Neuron (in vitro differentiated cells): ENCODE measurements around the gene ARHGEF2.

Experiments
- H2AFZ ChIP-seq: one replicate; pipeline ENCODE4 v1.6.1; 2013; ENCODE audit warnings: low read depth, mild to moderate bottlenecking, inconsistent platforms, low read length, moderate library complexity
- H3K27me3 ChIP-seq: one replicate; pipeline ENCODE4 v1.6.1; 2013; ENCODE audit warnings: low read length; ENCODE audit not compliant: insufficient read depth
- H3K36me3 ChIP-seq: one replicate; pipeline ENCODE4 v1.6.1; 2013; ENCODE audit warnings: low read length; ENCODE audit not compliant: insufficient read depth
- H3K4me1 ChIP-seq: one replicate; pipeline ENCODE4 v1.6.1; 2013; ENCODE audit warnings: low read length; ENCODE audit not compliant: insufficient read depth
- H3K4me3 ChIP-seq: 2 replicates; pipeline ENCODE4 v1.5.1; 2013; ENCODE audit warnings: mild to moderate bottlenecking, low read length, moderate library complexity
- H3K9me3 ChIP-seq: one replicate; pipeline ENCODE4 v1.6.1; 2013; ENCODE audit warnings: low read length

ARHGEF2 gene

DNA sequence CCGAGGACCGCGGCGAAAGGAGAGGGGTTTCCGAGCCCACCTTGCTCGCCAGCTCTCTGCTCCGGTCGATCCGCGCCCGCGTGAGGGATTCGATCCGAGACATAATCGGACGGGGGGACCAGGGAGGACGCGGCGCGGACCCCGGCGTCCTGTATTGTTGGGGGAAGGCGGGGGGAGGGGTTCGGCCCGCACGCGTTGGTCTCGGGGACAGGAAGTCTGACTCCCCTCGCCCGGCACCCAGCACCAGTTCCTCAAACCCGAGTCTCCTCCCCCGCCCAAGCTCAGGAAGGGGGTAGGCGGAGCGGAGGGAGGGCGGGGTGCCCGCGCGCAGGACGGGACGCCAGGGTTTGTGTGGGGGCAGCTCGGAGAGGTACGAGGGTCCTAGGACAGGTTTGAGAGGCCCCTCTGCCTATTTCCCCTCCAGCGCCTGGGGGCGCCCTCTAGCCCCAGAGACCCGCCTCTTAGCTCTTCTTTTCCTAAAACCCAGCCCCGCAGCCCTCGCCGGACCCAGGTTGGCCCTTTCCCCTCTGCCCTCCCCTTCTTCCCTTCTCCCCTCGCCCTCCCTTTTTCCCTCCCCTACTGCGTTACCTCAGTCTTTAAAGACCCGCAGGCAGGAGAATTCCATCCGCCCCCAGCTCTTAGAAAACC lies at the start of gene ARHGEF2:
ARHGEF2 (minus strand) TSS at position 223 of the 648 bp plus-strand sequence; CDS start at position 103, 120 bp downstream.
- Histone ChIP-seq H3K4me1 (peaks cover 41% of the 10 kb centered on the region), H2AFZ (peak within 1 kb of the TSS; percentile 71), H3K36me3 (no peaks in the 10 kb centered on the region), H3K4me3 (peak within 1 kb of the TSS; percentile 76), H3K27me3 (no peaks in the 10 kb centered on the region), H3K9me3 (no peaks in the 10 kb centered on the region)

DNA sequence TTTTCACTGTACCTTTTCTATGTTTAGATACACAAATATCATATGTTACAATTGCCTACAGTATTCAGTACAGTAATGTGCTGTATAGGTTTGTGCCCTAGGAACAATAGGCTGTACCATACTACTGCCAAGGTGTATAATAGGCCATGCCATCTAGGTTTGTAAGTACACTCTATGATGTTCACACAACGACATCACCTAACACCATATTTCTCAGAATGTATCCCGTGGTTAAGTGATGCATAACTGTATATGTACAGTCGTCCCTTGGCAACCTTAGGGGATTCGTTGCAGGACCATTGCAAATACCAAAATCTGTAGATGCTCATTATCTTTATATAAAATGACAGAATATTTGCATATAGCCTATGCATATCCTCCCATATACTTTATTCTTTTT lies 48.2 kb upstream of the ARHGEF2 start:
- Histone ChIP-seq H3K4me3 (no peak overlapping the region), H2AFZ (no peak overlapping the region), H3K9me3 (no peaks in the 10 kb centered on the region), H3K36me3 (no peaks in the 10 kb centered on the region), H3K4me1 (no peaks in the 10 kb centered on the region), H3K27me3 (no peaks in the 10 kb centered on the region)

DNA sequence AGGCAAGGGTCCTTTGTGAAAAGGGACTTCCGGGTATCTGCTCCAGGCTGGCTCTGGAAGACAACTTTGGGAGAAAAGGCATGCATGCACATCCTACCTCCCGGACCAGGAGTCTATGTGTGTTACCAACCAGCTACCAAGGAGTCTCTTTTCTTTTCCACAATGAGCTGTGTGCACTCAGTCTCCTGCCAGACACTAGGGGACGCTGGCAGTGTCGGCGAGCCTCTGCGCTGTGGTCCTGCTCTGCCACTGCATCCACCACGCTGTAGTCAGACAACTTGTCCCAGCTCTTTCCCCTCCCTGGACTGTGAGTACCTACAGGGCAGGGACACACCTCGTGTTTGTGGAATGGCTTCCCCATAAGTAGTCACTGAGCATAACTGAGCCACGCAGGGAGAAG lies 47.5 kb upstream of the ARHGEF2 start:
- H3K9me3 ChIP-seq, result no peaks in the 10 kb centered on the region
- H2AFZ ChIP-seq, result no peak overlapping the region
- H3K4me1 ChIP-seq, result peaks cover 4% of the 10 kb centered on the region
- H3K27me3 ChIP-seq, result no peaks in the 10 kb centered on the region
- no peak overlapping the region for H3K4me3 ChIP-seq
- no peaks in the 10 kb centered on the region for H3K36me3 ChIP-seq

DNA sequence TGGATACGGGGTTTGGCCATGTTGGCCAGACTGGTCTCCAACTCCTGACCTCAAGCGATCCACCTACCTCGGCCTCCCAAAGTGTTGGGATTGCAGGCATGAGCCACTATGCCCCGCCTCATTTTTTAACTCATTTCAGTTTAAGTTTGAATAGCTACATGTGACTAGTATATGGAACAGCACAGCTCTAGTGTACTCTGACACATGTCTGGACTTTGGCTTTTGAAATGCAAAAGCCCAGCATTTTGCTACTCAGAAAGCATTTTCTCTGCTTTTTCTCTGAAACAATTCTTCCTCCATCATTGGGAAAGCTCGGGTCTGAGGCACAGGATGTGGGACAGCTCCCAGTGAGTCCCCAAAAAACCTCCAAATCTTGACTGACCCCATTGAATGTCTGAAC lies 46.5 kb upstream of the ARHGEF2 start:
- Histone ChIP-seq H3K9me3 (no peaks in the 10 kb centered on the region), H3K27me3 (no peaks in the 10 kb centered on the region), H3K4me1 (peaks cover 8% of the 10 kb centered on the region), H2AFZ (no peak overlapping the region), H3K4me3 (no peak overlapping the region), H3K36me3 (peaks cover 2% of the 10 kb centered on the region)

DNA sequence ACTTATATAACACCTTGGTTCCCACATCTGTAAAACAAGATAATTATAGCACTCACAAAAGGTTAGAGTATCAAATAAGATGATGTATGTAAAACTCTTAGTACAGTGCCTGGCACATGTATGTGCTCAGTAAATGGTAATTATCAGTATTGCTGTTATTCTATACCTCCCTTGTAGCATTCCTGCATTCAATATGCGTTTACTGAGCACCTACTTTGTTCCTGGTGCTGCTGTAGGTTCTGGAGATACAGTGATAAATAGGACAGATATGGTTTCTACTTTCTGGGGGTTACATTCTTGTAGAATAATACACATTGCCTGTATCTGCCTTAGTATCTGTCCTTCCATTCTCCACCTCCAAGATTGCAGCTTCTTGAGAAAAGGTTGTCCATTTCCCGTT lies 43.6 kb upstream of the ARHGEF2 start:
- no peak overlapping the region for H2AFZ ChIP-seq
- no peaks in the 10 kb centered on the region for H3K9me3 ChIP-seq
- H3K4me1 ChIP-seq, result peaks cover 12% of the 10 kb centered on the region
- no peaks in the 10 kb centered on the region for H3K27me3 ChIP-seq
- H3K36me3 ChIP-seq, result peaks cover 25% of the 10 kb centered on the region
- H3K4me3 ChIP-seq, result no peak overlapping the region

DNA sequence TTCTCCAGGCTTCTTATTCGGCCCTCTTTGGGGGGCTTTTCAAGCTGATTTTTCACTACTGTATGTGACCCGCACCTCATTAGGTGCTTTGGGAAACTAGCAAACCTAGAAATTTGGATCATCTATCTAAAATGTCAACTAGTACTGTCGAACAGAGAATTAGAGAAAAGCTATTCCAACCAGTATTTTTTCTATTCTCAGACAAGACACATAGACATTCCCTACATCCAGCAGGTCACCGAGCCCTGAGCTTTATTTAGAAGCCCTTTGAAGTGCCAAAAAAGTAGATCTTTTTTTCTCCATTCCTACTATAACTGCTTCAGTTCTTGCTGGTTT lies 42.7 kb upstream of the ARHGEF2 start:
- Histone ChIP-seq H3K27me3 (no peaks in the 10 kb centered on the region), H2AFZ (peak overlapping the region; percentile 92), H3K4me1 (peaks cover 12% of the 10 kb centered on the region), H3K9me3 (no peaks in the 10 kb centered on the region), H3K4me3 (peak overlapping the region; percentile 94), H3K36me3 (peaks cover 30% of the 10 kb centered on the region)

DNA sequence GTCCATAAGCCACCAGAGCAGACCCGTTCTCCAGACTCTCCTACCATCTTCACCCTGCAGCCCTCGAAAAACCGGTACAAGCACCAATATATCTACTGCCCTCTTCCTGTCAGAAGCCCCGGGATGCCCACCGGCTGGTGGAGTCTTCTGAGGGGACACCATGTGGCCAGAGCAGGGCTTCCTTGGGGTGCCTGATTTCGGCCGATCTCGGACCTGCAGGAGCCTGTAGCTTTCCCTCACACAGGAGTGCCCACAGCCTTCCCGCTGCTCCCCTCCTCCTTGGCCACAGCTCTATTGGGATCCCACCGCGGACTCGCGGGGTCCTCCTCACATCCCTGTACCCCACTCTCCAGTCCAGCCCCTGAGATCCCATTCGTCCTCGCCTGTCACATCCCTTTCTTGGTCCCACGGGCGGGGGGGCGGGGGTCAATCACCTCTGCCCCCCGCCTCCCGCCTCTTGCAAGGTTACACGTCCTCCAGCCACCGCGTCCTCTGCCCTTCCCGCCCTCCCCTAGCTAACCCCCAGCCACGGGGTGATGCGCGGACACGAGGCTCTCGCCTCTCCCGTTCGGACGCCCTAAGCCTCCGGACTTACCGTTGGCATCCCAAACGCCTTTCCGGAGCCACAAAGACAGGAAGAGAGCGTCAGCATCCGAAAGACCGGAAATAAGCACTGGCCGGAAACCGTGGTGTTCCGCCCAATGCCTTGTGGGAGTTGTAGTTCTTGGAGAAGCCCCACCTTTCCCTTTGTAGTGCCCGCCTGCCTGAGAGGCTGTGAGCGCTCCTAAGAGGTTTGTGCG lies 42.1 kb upstream of the ARHGEF2 start, which contains the start of gene SSR2:
SSR2 (minus strand) TSS at position 659 of the 800 bp plus-strand sequence. CDS start 784 bp downstream, outside the sequence.
- peak within 1 kb of the TSS; percentile 92 for H2AFZ ChIP-seq
- peaks cover 33% of the 10 kb centered on the region for H3K36me3 ChIP-seq
- no peaks in the 10 kb centered on the region for H3K27me3 ChIP-seq
- no peaks in the 10 kb centered on the region for H3K9me3 ChIP-seq
- peak within 1 kb of the TSS; percentile 94 for H3K4me3 ChIP-seq
- peaks cover 12% of the 10 kb centered on the region for H3K4me1 ChIP-seq

DNA sequence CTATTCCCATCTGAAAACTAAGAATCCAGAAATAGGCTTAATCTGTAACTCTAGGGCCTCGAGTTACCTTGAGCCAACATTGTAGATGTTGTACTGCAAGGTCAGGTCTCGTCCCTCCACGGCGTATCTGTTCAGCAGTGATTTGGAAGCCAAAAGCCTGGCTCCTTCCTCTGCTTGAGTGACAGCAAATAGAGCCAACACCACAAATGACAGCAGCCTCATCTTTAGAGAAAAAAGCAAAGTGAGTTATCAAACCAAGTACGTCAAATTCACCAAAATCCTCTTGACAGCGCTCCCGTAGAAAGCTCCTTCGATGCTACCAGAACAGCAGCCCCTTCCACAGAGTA lies 41.6 kb upstream of the ARHGEF2 start:
- no peaks in the 10 kb centered on the region for H3K9me3 ChIP-seq
- H3K27me3 ChIP-seq, result no peaks in the 10 kb centered on the region
- H3K4me1 ChIP-seq, result peaks cover 12% of the 10 kb centered on the region
- H2AFZ ChIP-seq, result no peak overlapping the region
- peak overlapping the region; percentile 94 for H3K4me3 ChIP-seq
- H3K36me3 ChIP-seq, result peaks cover 36% of the 10 kb centered on the region

DNA sequence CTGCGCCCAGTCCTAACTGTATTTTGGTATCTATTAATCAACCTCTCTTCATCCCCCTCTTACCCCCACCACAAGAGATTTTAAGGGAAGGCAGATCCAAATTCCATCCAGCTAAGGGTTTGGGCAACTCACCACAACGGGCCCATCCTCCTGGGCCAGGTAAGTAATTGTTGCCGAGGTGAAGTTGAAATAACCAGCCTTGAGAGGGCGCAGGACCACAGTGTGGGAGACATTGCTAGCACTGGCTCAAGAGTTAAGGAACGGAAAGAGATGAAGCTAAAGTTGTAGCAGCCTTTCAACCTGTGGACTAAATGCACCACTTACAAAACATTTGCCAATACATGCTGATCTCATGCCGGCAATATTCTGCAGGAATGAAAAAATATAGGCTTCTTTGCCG lies 36.5 kb upstream of the ARHGEF2 start:
- peaks cover 80% of the 10 kb centered on the region for H3K36me3 ChIP-seq
- no peaks in the 10 kb centered on the region for H3K27me3 ChIP-seq
- no peak overlapping the region for H3K4me3 ChIP-seq
- H3K4me1 ChIP-seq, result peaks cover 4% of the 10 kb centered on the region
- no peak overlapping the region for H2AFZ ChIP-seq
- no peaks in the 10 kb centered on the region for H3K9me3 ChIP-seq

DNA sequence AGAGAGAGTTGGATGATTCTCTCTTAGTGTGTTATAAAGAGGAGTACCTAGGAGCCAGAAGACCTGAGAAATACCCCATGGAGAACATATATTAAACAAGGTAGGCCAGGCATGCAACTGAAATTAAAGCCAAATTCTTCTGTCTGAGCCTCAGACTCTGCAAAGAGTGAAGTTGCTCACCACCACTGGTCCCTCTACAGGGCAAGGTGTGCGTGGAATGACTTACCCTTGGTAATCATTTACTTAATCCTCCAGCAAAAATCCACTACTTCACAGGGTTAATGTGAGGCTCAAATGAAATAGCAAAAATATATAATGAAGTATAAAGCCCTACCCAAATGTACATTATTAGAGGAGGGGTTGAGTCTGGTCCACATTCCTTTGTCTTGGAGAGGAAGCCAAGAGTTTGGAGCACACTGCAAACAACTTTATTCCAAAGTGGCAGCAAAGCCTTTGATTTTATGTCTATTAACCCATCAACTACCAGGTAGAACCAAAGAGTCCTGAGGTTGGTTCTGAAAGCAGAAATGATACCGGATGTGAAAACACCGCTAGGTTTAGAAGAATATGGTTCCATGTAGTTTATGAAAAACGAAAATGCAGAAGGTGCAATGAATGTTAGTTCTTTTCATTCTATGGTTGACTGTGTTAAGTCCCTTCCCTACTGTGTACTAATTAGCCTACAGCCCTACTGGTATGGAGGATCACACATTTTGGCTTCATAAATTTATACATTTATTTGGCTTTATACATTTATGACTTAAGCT lies 33.9 kb upstream of the ARHGEF2 start:
- Histone ChIP-seq H2AFZ (no peak overlapping the region), H3K4me1 (no peaks in the 10 kb centered on the region), H3K36me3 (peaks cover 70% of the 10 kb centered on the region), H3K27me3 (no peaks in the 10 kb centered on the region), H3K9me3 (no peaks in the 10 kb centered on the region), H3K4me3 (no peak overlapping the region)

DNA sequence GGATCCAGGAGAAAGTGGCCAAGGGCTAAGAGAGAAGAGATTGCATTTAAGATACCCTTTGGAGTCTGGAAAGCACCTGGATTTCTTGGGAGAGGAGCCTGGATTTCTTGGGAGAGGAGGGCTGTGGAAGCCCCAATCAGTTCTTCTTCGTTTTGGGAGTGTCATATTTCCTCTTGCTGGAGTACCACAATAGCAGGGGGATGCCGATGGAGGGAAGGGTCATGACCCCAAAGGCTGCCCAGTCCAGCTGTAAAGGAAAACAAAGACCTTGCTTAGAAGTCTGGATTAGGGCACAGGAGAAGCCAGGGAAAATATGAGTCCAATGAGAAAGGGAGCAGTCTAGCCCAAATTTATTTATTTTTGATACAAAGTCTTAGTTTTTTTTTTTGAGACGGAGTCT lies 31.1 kb upstream of the ARHGEF2 start:
- Histone ChIP-seq H2AFZ (no peak overlapping the region), H3K9me3 (no peaks in the 10 kb centered on the region), H3K36me3 (peaks cover 54% of the 10 kb centered on the region), H3K4me3 (no peak overlapping the region), H3K27me3 (no peaks in the 10 kb centered on the region), H3K4me1 (no peaks in the 10 kb centered on the region)

DNA sequence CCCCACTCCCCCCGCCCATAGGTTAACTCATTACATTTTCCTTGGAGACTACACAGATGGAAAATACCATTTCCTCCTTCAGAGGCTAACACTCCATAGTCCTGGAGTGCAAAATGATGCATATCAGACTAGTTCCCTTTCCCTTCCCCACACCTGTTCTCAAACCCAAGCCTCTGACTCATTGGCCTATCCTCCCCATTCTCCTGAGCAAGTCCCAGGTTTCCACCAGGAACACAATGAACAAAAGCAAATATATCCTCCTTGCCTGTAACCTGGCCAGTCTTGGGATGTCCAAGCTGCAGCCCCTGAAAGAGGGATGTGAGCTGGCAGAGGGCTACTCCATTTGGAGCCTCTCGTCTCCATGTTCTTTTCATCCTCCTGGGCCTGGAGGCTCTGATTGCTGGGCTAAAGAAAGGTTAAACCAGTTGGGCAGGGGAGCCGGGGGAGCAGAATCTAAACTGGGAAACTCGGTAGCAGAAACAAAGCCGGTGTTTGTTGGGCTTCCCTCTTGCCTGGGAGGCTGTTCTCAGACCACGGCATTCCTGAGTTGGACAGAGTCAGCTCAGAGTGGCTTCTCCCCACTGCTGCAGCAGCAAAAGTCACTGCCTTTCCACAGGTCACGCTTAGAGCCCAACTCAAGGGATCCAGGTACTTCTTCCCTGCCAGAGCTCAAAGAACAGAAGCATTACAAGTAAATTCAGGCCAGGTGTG lies 28.5 kb upstream of the ARHGEF2 start:
- H3K9me3 ChIP-seq, result no peaks in the 10 kb centered on the region
- no peaks in the 10 kb centered on the region for H3K27me3 ChIP-seq
- no peaks in the 10 kb centered on the region for H3K4me1 ChIP-seq
- H3K36me3 ChIP-seq, result peaks cover 33% of the 10 kb centered on the region
- no peak overlapping the region for H2AFZ ChIP-seq
- no peak overlapping the region for H3K4me3 ChIP-seq
